ENCODE results near the gene TTC9C. TPM values are rescaled to one million over a fixed set of nuclear protein-coding genes. Genes with fewer than 3 reads are reported as not detected.

The TTC9C gene
- total and polyA plus RNA-seq, 2 of the 13 experiments (the other 11 are each of a cell fraction or from before 2014, with no cell fraction given): 28.0 to 36.4 TPM

- TF ChIP-seq ZBTB40 (IDR thresholded peaks at IDR 0.05) (no peak), ZBTB40 (CRISPR knock-in tag; IDR thresholded peaks at IDR 0.05) (0 out of 2 replicates have a peak, but pooled peaks have one; percentile 3), MXD4 (CRISPR knock-in tag; IDR thresholded peaks at IDR 0.05) (peak; percentile 5; the same call in 1 of the 2 replicates), ZSCAN20 (CRISPR knock-in tag; IDR thresholded peaks at IDR 0.05; ENCODE audit: borderline replicate concordance) (0 out of 2 replicates have a peak, but pooled peaks have one; percentile 24), GPN1 (CRISPR knock-in tag; IDR thresholded peaks at IDR 0.05; ENCODE audit: borderline replicate concordance) (no peak), NAIF1 (CRISPR knock-in tag; IDR thresholded peaks at IDR 0.05; ENCODE audit: borderline replicate concordance) (peak; percentile 19; the same call in 1 of the 2 replicates), ZNF34 (CRISPR knock-in tag; IDR thresholded peaks at IDR 0.05; ENCODE audit: borderline replicate concordance) (no peak), ZSCAN12 (CRISPR knock-in tag; IDR thresholded peaks at IDR 0.05) (no peak), U2AF2 (IDR thresholded peaks at IDR 0.05; ENCODE audit: low read depth, low read length) (0 out of 2 replicates have a peak, but pooled peaks have one; percentile 56), PAWR (CRISPR knock-in tag; IDR thresholded peaks at IDR 0.05; ENCODE audit: borderline replicate concordance) (no peak), KAT2B (IDR thresholded peaks at IDR 0.05; ENCODE audit: borderline replicate concordance, low read depth, low read length) (no peak), ZNF446 (CRISPR knock-in tag; IDR thresholded peaks at IDR 0.05) (no peak), ZNF138 (CRISPR knock-in tag; IDR thresholded peaks at IDR 0.05; ENCODE audit: low read depth) (0 out of 2 replicates have a peak, but pooled peaks have one; percentile 52), ZNF839 (CRISPR knock-in tag; IDR thresholded peaks at IDR 0.05; ENCODE audit: borderline replicate concordance) (no peak), RFX3 (CRISPR knock-in tag; IDR thresholded peaks at IDR 0.05) (no peak), YEATS4 (CRISPR knock-in tag; IDR thresholded peaks at IDR 0.05; ENCODE audit: borderline replicate concordance) (peak; percentile 12; the same call in 1 of the 2 replicates), ATRX (CRISPR knock-in tag; IDR thresholded peaks at IDR 0.05; ENCODE audit: borderline replicate concordance) (no peak), TP53 (CRISPR knock-in tag; conservative IDR thresholded peaks at IDR 0.05) (0 out of 2 replicates have a peak, but pooled peaks have one; percentile 4), TAF15 (IDR thresholded peaks at IDR 0.05; ENCODE audit: low read depth, low read length, poor library complexity, severe bottlenecking) (peak; percentile 21), FOXK2 (IDR thresholded peaks at IDR 0.05) (no peak), ZNF597 (CRISPR knock-in tag; IDR thresholded peaks at IDR 0.05) (no peak)
Observed at GRCh38 chr11:62786318-62787004, 58.2 kb downstream of the TTC9C start (continued).
